ENCODE results near the gene RPTOR.

The RPTOR gene

GRCh38 chr17:80717720-80718083, 173.1 kb downstream of the RPTOR start:
- H3K27ac Mint-ChIP-seq: no peak overlapping the region
- H3K9me3 Mint-ChIP-seq: no peaks in the 10 kb centered on the region
- DNase-seq (ENCODE audit: low spot score in 2 of 2) (no peak), ATAC-seq (no peak)
- H3K4me1 Mint-ChIP-seq: peaks cover 53% of the 10 kb centered on the region
- H3K4me3 Mint-ChIP-seq: no peak overlapping the region
- H3K36me3 Mint-ChIP-seq: peaks cover 5% of the 10 kb centered on the region

- Mint-ChIP-seq H3K27ac (peak overlapping the region; percentile 93), H3K4me1 (peaks cover 49% of the 10 kb centered on the region), H3K4me3 (peak overlapping the region; percentile 20), H3K36me3 (peaks cover 5% of the 10 kb centered on the region), H3K9me3 (no peaks in the 10 kb centered on the region)
- ATAC-seq (no peak), DNase-seq (ENCODE audit: low spot score in 2 of 2) (no peak)
These were observed 173.8 kb downstream of the RPTOR start for GRCh38 chr17:80718428-80718827.

GRCh38 chr17:80719449-80719848, 174.8 kb downstream of the RPTOR start:
- peak overlapping the region; percentile 93 for H3K27ac Mint-ChIP-seq
- no peak overlapping the region for H3K4me3 Mint-ChIP-seq
- H3K4me1 Mint-ChIP-seq: peaks cover 56% of the 10 kb centered on the region
- DNase-seq (ENCODE audit: low spot score in 2 of 2) (no peak), ATAC-seq (no peak)
- no peaks in the 10 kb centered on the region for H3K9me3 Mint-ChIP-seq
- peaks cover 5% of the 10 kb centered on the region for H3K36me3 Mint-ChIP-seq

GRCh38 chr17:80720610-80721577, 176.3 kb downstream of the RPTOR start:
- Mint-ChIP-seq H3K27ac (peak overlapping the region; percentile 96), H3K4me1 (peaks cover 56% of the 10 kb centered on the region), H3K9me3 (no peaks in the 10 kb centered on the region), H3K4me3 (peak overlapping the region; percentile 76), H3K36me3 (peaks cover 5% of the 10 kb centered on the region)
- ATAC-seq (peak; percentile 94), DNase-seq (ENCODE audit: low spot score in 2 of 2) (peak; percentile 40 to 87)

GRCh38 chr17:80722661-80723060, 178.0 kb downstream of the RPTOR start:
- Mint-ChIP-seq H3K4me1 (peaks cover 54% of the 10 kb centered on the region), H3K9me3 (no peaks in the 10 kb centered on the region), H3K4me3 (no peak overlapping the region), H3K27ac (peak overlapping the region; percentile 17), H3K36me3 (peaks cover 7% of the 10 kb centered on the region)
- DNase-seq (ENCODE audit: low spot score in 2 of 2) (no peak), ATAC-seq (no peak)

GRCh38 chr17:80724775-80725266, 180.2 kb downstream of the RPTOR start:
- DNase-seq (ENCODE audit: low spot score in 2 of 2) (no peak), ATAC-seq (no peak)
- peak overlapping the region; percentile 68 for H3K27ac Mint-ChIP-seq
- peaks cover 7% of the 10 kb centered on the region for H3K36me3 Mint-ChIP-seq
- H3K9me3 Mint-ChIP-seq: no peaks in the 10 kb centered on the region
- H3K4me1 Mint-ChIP-seq: peaks cover 45% of the 10 kb centered on the region
- no peak overlapping the region for H3K4me3 Mint-ChIP-seq

GRCh38 chr17:80725517-80725916, 180.9 kb downstream of the RPTOR start:
- Mint-ChIP-seq H3K4me3 (no peak overlapping the region), H3K27ac (peak overlapping the region; percentile 68)

GRCh38 chr17:80726558-80727408, 182.1 kb downstream of the RPTOR start:
- no peak for ATAC-seq
- no peaks in the 10 kb centered on the region for H3K9me3 Mint-ChIP-seq
- DNase-seq (ENCODE audit: low spot score in 2 of 2): no peak
- no peak overlapping the region for H3K4me3 Mint-ChIP-seq
- H3K4me1 Mint-ChIP-seq: peaks cover 48% of the 10 kb centered on the region
- H3K27ac Mint-ChIP-seq: peak overlapping the region; percentile 56
- H3K36me3 Mint-ChIP-seq: peaks cover 7% of the 10 kb centered on the region

More at GRCh38 chr17:80725517-80725916, 180.9 kb downstream of the RPTOR start:
- no peak for DNase-seq (ENCODE audit: low spot score in 2 of 2)
- Mint-ChIP-seq H3K36me3 (peaks cover 7% of the 10 kb centered on the region), H3K9me3 (no peaks in the 10 kb centered on the region), H3K4me1 (peaks cover 49% of the 10 kb centered on the region)
- ATAC-seq: no peak

- H3K4me1 Mint-ChIP-seq: peaks cover 42% of the 10 kb centered on the region
- H3K9me3 Mint-ChIP-seq: no peaks in the 10 kb centered on the region
- no peak overlapping the region for H3K27ac Mint-ChIP-seq
- H3K36me3 Mint-ChIP-seq: peaks cover 7% of the 10 kb centered on the region
- no peak for DNase-seq (ENCODE audit: low spot score in 2 of 2)
- H3K4me3 Mint-ChIP-seq: no peak overlapping the region
- no peak for ATAC-seq
These were observed 182.7 kb downstream of the RPTOR start for GRCh38 chr17:80727409-80727755.

- no peaks in the 10 kb centered on the region for H3K9me3 Mint-ChIP-seq
- H3K36me3 Mint-ChIP-seq: peaks cover 7% of the 10 kb centered on the region
- ATAC-seq (no peak), DNase-seq (ENCODE audit: low spot score in 2 of 2) (no peak)
- H3K4me3 Mint-ChIP-seq: no peak overlapping the region
- H3K27ac Mint-ChIP-seq: peak overlapping the region; percentile 45
- peaks cover 31% of the 10 kb centered on the region for H3K4me1 Mint-ChIP-seq
These were observed 184.4 kb downstream of the RPTOR start for GRCh38 chr17:80729016-80729415.

- ATAC-seq (no peak), DNase-seq (ENCODE audit: low spot score in 2 of 2) (no peak)
- Mint-ChIP-seq H3K4me1 (peaks cover 28% of the 10 kb centered on the region), H3K27ac (peak overlapping the region; percentile 45), H3K4me3 (no peak overlapping the region), H3K9me3 (no peaks in the 10 kb centered on the region), H3K36me3 (peaks cover 7% of the 10 kb centered on the region)
These were observed 185.1 kb downstream of the RPTOR start for GRCh38 chr17:80729761-80730160.

GRCh38 chr17:80730739-80731138, 186.1 kb downstream of the RPTOR start:
- no peak for DNase-seq (ENCODE audit: low spot score in 2 of 2)
- Mint-ChIP-seq H3K27ac (peak overlapping the region; percentile 86), H3K9me3 (no peaks in the 10 kb centered on the region), H3K4me3 (peak overlapping the region; percentile 57), H3K36me3 (peaks cover 11% of the 10 kb centered on the region), H3K4me1 (peaks cover 28% of the 10 kb centered on the region)
- no peak for ATAC-seq

GRCh38 chr17:80731323-80731722, 186.7 kb downstream of the RPTOR start:
- peak overlapping the region; percentile 57 for H3K4me3 Mint-ChIP-seq
- ATAC-seq (peak; percentile 50), DNase-seq (ENCODE audit: low spot score in 2 of 2) (no peak)
- peak overlapping the region; percentile 86 for H3K27ac Mint-ChIP-seq
- peaks cover 11% of the 10 kb centered on the region for H3K36me3 Mint-ChIP-seq
- no peaks in the 10 kb centered on the region for H3K9me3 Mint-ChIP-seq
- H3K4me1 Mint-ChIP-seq: peaks cover 28% of the 10 kb centered on the region

- peaks cover 6% of the 10 kb centered on the region for H3K36me3 Mint-ChIP-seq
- DNase-seq (ENCODE audit: low spot score in 2 of 2) (no peak), ATAC-seq (no peak)
- peaks cover 25% of the 10 kb centered on the region for H3K4me1 Mint-ChIP-seq
- no peak overlapping the region for H3K4me3 Mint-ChIP-seq
- H3K9me3 Mint-ChIP-seq: no peaks in the 10 kb centered on the region
- no peak overlapping the region for H3K27ac Mint-ChIP-seq
These were observed 187.6 kb downstream of the RPTOR start for GRCh38 chr17:80732268-80732667.

All from stimulated activated effector memory CD8-positive, alpha-beta T cell treated with anti-CD3 and anti-CD28 coated beads, Interleukin-12 subunit alpha, Interleukin-12 subunit beta, amount 100 ng/mL, for 72 hours (primary cell).